ENCODE results near the gene KRTAP10-4.

The KRTAP10-4 gene

GRCh38 chr21:44539991-44540666, 33.4 kb upstream of the KRTAP10-4 start, which contains the start of gene KRTAP10-1:
Gene KRTAP10-1, minus strand, starts transcription at chr21:44540195. Its CDS starts 45 bp downstream, at chr21:44540150.
- Histone ChIP-seq H3K36me3 (no peaks in the 10 kb centered on the region), H3K27me3 (peaks cover 14% of the 10 kb centered on the region), H3K4me1 (no peaks in the 10 kb centered on the region), H3K4me3 (ENCODE audit: low read depth, low read length) (no peak within 1 kb of the TSS), H3K9me3 (no peaks in the 10 kb centered on the region)
- DNase-seq, result no peak
- TF ChIP-seq CTCF (IDR thresholded peaks at IDR 0.05; ENCODE audit: low read depth, low read length), result no peak

- Histone ChIP-seq H3K4me1 (no peaks in the 10 kb centered on the region), H3K4me3 (ENCODE audit: low read depth, low read length) (no peak overlapping the region), H3K9me3 (no peaks in the 10 kb centered on the region), H3K36me3 (no peaks in the 10 kb centered on the region), H3K27me3 (peaks cover 14% of the 10 kb centered on the region)
- DNase-seq, result no peak
- no peak for TF ChIP-seq CTCF (IDR thresholded peaks at IDR 0.05; ENCODE audit: low read depth, low read length)
Measured at GRCh38 chr21:44540741-44541288, 32.7 kb upstream of the KRTAP10-4 start.

GRCh38 chr21:44542716-44543115, 30.8 kb upstream of the KRTAP10-4 start:
- H3K4me1 ChIP-seq, result no peaks in the 10 kb centered on the region
- TF ChIP-seq CTCF (IDR thresholded peaks at IDR 0.05; ENCODE audit: low read depth, low read length), result no peak
- no peak for DNase-seq
- no peaks in the 10 kb centered on the region for H3K9me3 ChIP-seq
- H3K27me3 ChIP-seq, result peaks cover 20% of the 10 kb centered on the region
- no peaks in the 10 kb centered on the region for H3K36me3 ChIP-seq
- no peak overlapping the region for H3K4me3 ChIP-seq (ENCODE audit: low read depth, low read length)

GRCh38 chr21:44544566-44544965, 29.0 kb upstream of the KRTAP10-4 start:
- TF ChIP-seq CTCF (IDR thresholded peaks at IDR 0.05; ENCODE audit: low read depth, low read length), result no peak
- Histone ChIP-seq H3K36me3 (no peaks in the 10 kb centered on the region), H3K4me1 (no peaks in the 10 kb centered on the region), H3K27me3 (peaks cover 28% of the 10 kb centered on the region), H3K4me3 (ENCODE audit: low read depth, low read length) (no peak overlapping the region), H3K9me3 (no peaks in the 10 kb centered on the region)
- DNase-seq, result no peak

GRCh38 chr21:44547656-44548331, 25.7 kb upstream of the KRTAP10-4 start:
- DNase-seq, result no peak
- H3K9me3 ChIP-seq, result no peaks in the 10 kb centered on the region
- no peaks in the 10 kb centered on the region for H3K4me1 ChIP-seq
- no peak for TF ChIP-seq CTCF (IDR thresholded peaks at IDR 0.05; ENCODE audit: low read depth, low read length)
- peaks cover 29% of the 10 kb centered on the region for H3K27me3 ChIP-seq
- H3K36me3 ChIP-seq, result no peaks in the 10 kb centered on the region
- H3K4me3 ChIP-seq (ENCODE audit: low read depth, low read length), result no peak overlapping the region

- TF ChIP-seq CTCF (IDR thresholded peaks at IDR 0.05; ENCODE audit: low read depth, low read length), result no peak
- Histone ChIP-seq H3K4me3 (ENCODE audit: low read depth, low read length) (no peak overlapping the region), H3K36me3 (no peaks in the 10 kb centered on the region), H3K9me3 (no peaks in the 10 kb centered on the region), H3K4me1 (no peaks in the 10 kb centered on the region), H3K27me3 (peaks cover 35% of the 10 kb centered on the region)
- DNase-seq, result no peak
Measured at GRCh38 chr21:44548381-44548780, 25.1 kb upstream of the KRTAP10-4 start.
